ENCODE measurements around the gene NIPBL.

Gene NIPBL

DNA sequence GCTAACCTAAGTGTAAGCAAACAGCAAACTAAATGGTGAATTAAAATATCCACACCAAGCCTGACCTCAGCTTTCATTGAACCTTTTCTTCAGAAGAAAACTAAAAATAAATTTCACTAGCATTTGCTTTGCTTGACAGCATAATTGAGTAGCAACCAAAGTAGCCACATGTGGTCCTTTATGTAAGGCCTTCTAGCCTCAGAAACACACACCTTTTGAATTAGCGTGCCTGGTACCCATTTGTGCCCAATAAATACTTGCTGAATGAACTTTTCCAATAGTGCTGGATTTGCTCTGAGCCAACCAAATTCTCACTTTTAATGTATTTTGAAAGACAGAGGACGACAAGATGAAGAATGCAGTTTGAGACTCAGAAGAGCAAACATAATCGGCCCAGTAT lies 2.1 kb upstream of the NIPBL start:
- peak overlapping the region; percentile 98 for H3K9ac ChIP-seq (ENCODE audit: low read depth, low read length)
- no peak for ATAC-seq (ENCODE audit: insufficient read depth, low read depth)
- peaks cover 97% of the 10 kb centered on the region for H3K79me2 ChIP-seq (ENCODE audit: insufficient read depth, low read length)

DNA sequence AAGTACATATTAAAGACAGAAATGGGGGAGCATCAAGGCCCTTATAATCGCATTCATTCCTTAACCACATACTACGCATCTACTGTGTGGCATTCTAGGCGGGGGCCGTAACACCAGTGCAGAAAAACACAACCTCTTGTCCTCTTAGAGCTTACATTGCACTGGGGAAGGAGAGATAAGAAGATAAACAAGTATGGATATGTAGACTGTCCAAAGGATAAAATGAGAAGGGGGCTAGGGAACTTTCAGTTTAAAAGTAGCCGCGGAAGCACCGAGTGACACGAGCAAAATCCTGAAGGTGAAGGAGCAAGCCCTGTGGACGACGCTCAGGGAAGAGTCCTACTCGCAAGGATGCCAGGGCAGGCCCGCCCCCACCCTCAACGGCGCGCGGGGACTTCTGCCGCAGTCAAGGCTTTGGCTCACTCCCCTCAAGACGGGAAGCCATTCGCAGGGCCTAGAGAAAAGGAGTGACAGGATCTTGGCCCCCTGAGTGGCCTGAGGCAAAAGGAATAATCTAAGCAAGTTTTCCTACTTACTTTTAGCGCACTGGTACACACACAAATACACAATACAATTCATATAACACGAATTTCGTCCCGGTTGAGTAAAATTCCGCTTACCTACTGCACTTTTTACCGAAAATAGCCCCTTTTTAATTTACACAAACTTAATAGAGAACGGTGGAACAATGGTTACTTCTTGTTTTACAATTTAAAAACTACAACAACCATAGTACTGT lies 1.3 kb upstream of the NIPBL start:
- TF ChIP-seq, protein P1, sequence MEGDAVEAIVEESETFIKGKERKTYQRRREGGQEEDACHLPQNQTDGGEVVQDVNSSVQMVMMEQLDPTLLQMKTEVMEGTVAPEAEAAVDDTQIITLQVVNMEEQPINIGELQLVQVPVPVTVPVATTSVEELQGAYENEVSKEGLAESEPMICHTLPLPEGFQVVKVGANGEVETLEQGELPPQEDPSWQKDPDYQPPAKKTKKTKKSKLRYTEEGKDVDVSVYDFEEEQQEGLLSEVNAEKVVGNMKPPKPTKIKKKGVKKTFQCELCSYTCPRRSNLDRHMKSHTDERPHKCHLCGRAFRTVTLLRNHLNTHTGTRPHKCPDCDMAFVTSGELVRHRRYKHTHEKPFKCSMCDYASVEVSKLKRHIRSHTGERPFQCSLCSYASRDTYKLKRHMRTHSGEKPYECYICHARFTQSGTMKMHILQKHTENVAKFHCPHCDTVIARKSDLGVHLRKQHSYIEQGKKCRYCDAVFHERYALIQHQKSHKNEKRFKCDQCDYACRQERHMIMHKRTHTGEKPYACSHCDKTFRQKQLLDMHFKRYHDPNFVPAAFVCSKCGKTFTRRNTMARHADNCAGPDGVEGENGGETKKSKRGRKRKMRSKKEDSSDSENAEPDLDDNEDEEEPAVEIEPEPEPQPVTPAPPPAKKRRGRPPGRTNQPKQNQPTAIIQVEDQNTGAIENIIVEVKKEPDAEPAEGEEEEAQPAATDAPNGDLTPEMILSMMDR (IDR thresholded peaks at IDR 0.05; ENCODE audit: borderline replicate concordance, extremely low read depth, low read length, poor library complexity, severe bottlenecking): no peak
- TF ChIP-seq EZH2 (IDR thresholded peaks at IDR 0.05; ENCODE audit: borderline replicate concordance, low read depth, low read length, severe bottlenecking): no peak
- H4K20me1 ChIP-seq (ENCODE audit: insufficient read depth, low read length): peaks cover 58% of the 10 kb centered on the region
- peaks cover 98% of the 10 kb centered on the region for H3K79me2 ChIP-seq (ENCODE audit: insufficient read depth, low read length)

More for the DNA sequence above, 2.1 kb upstream of the NIPBL start:
- H3K9me3 ChIP-seq (ENCODE audit: insufficient read depth, low read length, severe bottlenecking): no peaks in the 10 kb centered on the region
- H3K27ac ChIP-seq (ENCODE audit: low read length): peak overlapping the region; percentile 87; the same call in 1 of the 2 replicates
- H3K36me3 ChIP-seq (ENCODE audit: insufficient read depth, low read length): peaks cover 17% of the 10 kb centered on the region
- H3K4me3 ChIP-seq (ENCODE audit: low read depth in 1 of 2, low read length in 2 of 2): peak overlapping the region; percentile 54 to 75
- TF ChIP-seq, protein P1 (IDR thresholded peaks at IDR 0.05; ENCODE audit: borderline replicate concordance, extremely low read depth, low read length, poor library complexity, severe bottlenecking): no peak
- TF ChIP-seq EZH2 (IDR thresholded peaks at IDR 0.05; ENCODE audit: borderline replicate concordance, low read depth, low read length, severe bottlenecking): no peak
- no peaks in the 10 kb centered on the region for H3K27me3 ChIP-seq (ENCODE audit: insufficient read depth, low read length, poor library complexity)
- peak overlapping the region; percentile 87 for H3K4me2 ChIP-seq (ENCODE audit: insufficient read depth, low read length)
- DNase-seq: no peak
- no peak overlapping the region for H2AFZ ChIP-seq (ENCODE audit: low read depth, low read length)
- peaks cover 58% of the 10 kb centered on the region for H4K20me1 ChIP-seq (ENCODE audit: insufficient read depth, low read length)
- H3K4me1 ChIP-seq (ENCODE audit: insufficient read depth, low read length): peaks cover 67% of the 10 kb centered on the region

DNA sequence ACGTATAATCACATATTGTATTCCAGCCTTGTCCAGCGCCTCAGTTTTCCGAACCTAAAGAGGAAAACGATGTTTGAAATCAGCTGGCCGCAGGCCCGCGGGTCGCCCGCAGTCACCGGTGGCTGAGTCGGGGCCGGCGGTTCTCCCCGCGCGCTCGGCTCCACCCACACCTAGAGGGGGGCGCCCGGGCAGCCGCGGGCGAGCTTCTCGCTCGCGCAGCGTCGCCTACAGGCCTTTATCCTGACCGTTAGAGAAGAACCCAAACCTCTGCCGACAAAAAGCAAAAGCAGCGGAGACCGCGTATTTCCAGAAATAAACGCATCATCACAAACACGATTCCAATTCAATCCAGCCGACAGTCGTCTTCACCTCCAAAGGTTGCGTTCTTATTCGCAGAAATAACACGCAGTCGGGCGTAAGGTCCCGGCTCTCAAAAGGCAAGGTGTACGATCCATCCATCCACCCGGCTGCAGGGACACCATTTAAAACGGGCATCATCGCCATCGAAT lies 725 bp upstream of the NIPBL start:
- H3K9me3 ChIP-seq (ENCODE audit: insufficient read depth, low read length, severe bottlenecking): no peaks in the 10 kb centered on the region
- no peaks in the 10 kb centered on the region for H3K27me3 ChIP-seq (ENCODE audit: insufficient read depth, low read length, poor library complexity)
- H3K79me2 ChIP-seq (ENCODE audit: insufficient read depth, low read length): peaks cover 99% of the 10 kb centered on the region
- peaks cover 14% of the 10 kb centered on the region for H3K36me3 ChIP-seq (ENCODE audit: insufficient read depth, low read length)
- DNase-seq (peak; percentile 72), ATAC-seq (ENCODE audit: insufficient read depth, low read depth) (peak; percentile 62)
- peak overlapping the region; percentile 54 to 75 for H3K4me3 ChIP-seq (ENCODE audit: low read depth in 1 of 2, low read length in 2 of 2)
- peaks cover 61% of the 10 kb centered on the region for H4K20me1 ChIP-seq (ENCODE audit: insufficient read depth, low read length)
- peak overlapping the region; percentile 87 for H3K4me2 ChIP-seq (ENCODE audit: insufficient read depth, low read length)
- H3K9ac ChIP-seq (ENCODE audit: low read depth, low read length): peak overlapping the region; percentile 98
- H3K4me1 ChIP-seq (ENCODE audit: insufficient read depth, low read length): peaks cover 69% of the 10 kb centered on the region
- H2AFZ ChIP-seq (ENCODE audit: low read depth, low read length): peak overlapping the region; percentile 83
- TF ChIP-seq, protein P1 (IDR thresholded peaks at IDR 0.05; ENCODE audit: borderline replicate concordance, extremely low read depth, low read length, poor library complexity, severe bottlenecking): peak; percentile 59
- TF ChIP-seq EZH2 (IDR thresholded peaks at IDR 0.05; ENCODE audit: borderline replicate concordance, low read depth, low read length, severe bottlenecking): no peak
- peak overlapping the region; percentile 87 for H3K27ac ChIP-seq (ENCODE audit: low read length)

More for the DNA sequence above, 1.3 kb upstream of the NIPBL start:
- Histone ChIP-seq H3K27ac (ENCODE audit: low read length) (peak overlapping the region; percentile 87), H3K9me3 (ENCODE audit: insufficient read depth, low read length, severe bottlenecking) (no peaks in the 10 kb centered on the region), H3K36me3 (ENCODE audit: insufficient read depth, low read length) (peaks cover 16% of the 10 kb centered on the region), H3K9ac (ENCODE audit: low read depth, low read length) (peak overlapping the region; percentile 98), H3K4me2 (ENCODE audit: insufficient read depth, low read length) (peak overlapping the region; percentile 87), H3K4me3 (ENCODE audit: low read depth in 1 of 2, low read length in 2 of 2) (peak overlapping the region; percentile 54 to 75), H2AFZ (ENCODE audit: low read depth, low read length) (peak overlapping the region; percentile 83), H3K4me1 (ENCODE audit: insufficient read depth, low read length) (peaks cover 72% of the 10 kb centered on the region), H3K27me3 (ENCODE audit: insufficient read depth, low read length, poor library complexity) (no peaks in the 10 kb centered on the region)
- DNase-seq (peak; percentile 72), ATAC-seq (ENCODE audit: insufficient read depth, low read depth) (peak; percentile 53)
